ENCODE measurements around the gene CNPY4. TPM values are rescaled to one million over a fixed set of nuclear protein-coding genes. Genes with fewer than 3 reads are reported as not detected.

CNPY4 gene
- total RNA-seq, 1 experiment from 2014 or later: 13.0 TPM

- no peaks in the 10 kb centered on the region for H3K36me3 ChIP-seq (ENCODE audit: insufficient read depth, low read length)
- H3K79me2 ChIP-seq (ENCODE audit: low read length): no peaks in the 10 kb centered on the region
- no peak overlapping the region for H2AFZ ChIP-seq (ENCODE audit: low read length)
- no peaks in the 10 kb centered on the region for H3K9me2 ChIP-seq (replicated peaks; ENCODE audit: insufficient read depth, low read length)
- no peak overlapping the region for H3K4me2 ChIP-seq (ENCODE audit: low read depth, low read length, poor library complexity, severe bottlenecking)
- H3K4me3 ChIP-seq (ENCODE audit: low read length): no peak overlapping the region
- H3K9me3 ChIP-seq (ENCODE audit: low read length): no peaks in the 10 kb centered on the region
- H4K20me1 ChIP-seq (ENCODE audit: insufficient read depth, low read depth, low read length): peaks cover 3% of the 10 kb centered on the region; the same call in 1 of the 2 replicates
- DNase-seq: no peak
- H3K9ac ChIP-seq (ENCODE audit: low read length): no peak overlapping the region
- no peaks in the 10 kb centered on the region for H3K27me3 ChIP-seq (ENCODE audit: low read length)
- peaks cover 8% of the 10 kb centered on the region for H3K4me1 ChIP-seq (ENCODE audit: low read length)
- no peak overlapping the region for H3K27ac ChIP-seq (ENCODE audit: low read length)
Observed at GRCh38 chr7:100174582-100174981, 55.1 kb downstream of the CNPY4 start.

Small RNAs within 50 kb of the gene (small RNA-seq; reads per million reads assigned to genes)
- gene MIR106B: 120 reads per million, percentile 99 among the genes with 10 or more reads in this experiment
- 935 reads per million, percentile 100 among the genes with 10 or more reads in this experiment for gene MIR25
- 529 reads per million, percentile 100 among the genes with 10 or more reads in this experiment for gene MIR93

Other genes starting within 250 kb of the CNPY4 start
- not detected in 2 replicates for gene OR2AE1, start 242.6 kb upstream of the CNPY4 start, total RNA-seq (2014; rRNA removed; shearing (Covaris generic); ENCODE audit: low replicate concordance)
- gene TRIM4, start 200.1 kb upstream of the CNPY4 start, total RNA-seq (2014; rRNA removed; shearing (Covaris generic); ENCODE audit: low replicate concordance): 20.9 and 25.2 TPM in 2 replicates
- 0.47 TPM in 1 of 2 replicates, not detected in the other for gene GJC3, start 190.0 kb upstream of the CNPY4 start, total RNA-seq (2014; rRNA removed; shearing (Covaris generic); ENCODE audit: low replicate concordance)
- 1.0 and 2.0 TPM in 2 replicates for gene AZGP1, start 143.6 kb upstream of the CNPY4 start, total RNA-seq (2014; rRNA removed; shearing (Covaris generic); ENCODE audit: low replicate concordance)
- 21.3 and 22.1 TPM in 2 replicates for gene ZKSCAN1, start 104.0 kb upstream of the CNPY4 start, total RNA-seq (2014; rRNA removed; shearing (Covaris generic); ENCODE audit: low replicate concordance)
- gene ZSCAN21, start 69.9 kb upstream of the CNPY4 start, total RNA-seq (2014; rRNA removed; shearing (Covaris generic); ENCODE audit: low replicate concordance): 6.1 and 16.6 TPM in 2 replicates
- gene ZNF3, start 37.9 kb upstream of the CNPY4 start, total RNA-seq (2014; rRNA removed; shearing (Covaris generic); ENCODE audit: low replicate concordance): 17.6 and 20.8 TPM in 2 replicates
- gene COPS6, start 30.7 kb upstream of the CNPY4 start, total RNA-seq (2014; rRNA removed; shearing (Covaris generic); ENCODE audit: low replicate concordance): 52.7 and 61.1 TPM in 2 replicates
- gene MCM7, start 18.2 kb upstream of the CNPY4 start, total RNA-seq (2014; rRNA removed; shearing (Covaris generic); ENCODE audit: low replicate concordance): 109 and 175 TPM in 2 replicates
- gene AP4M1, start 18.0 kb upstream of the CNPY4 start, total RNA-seq (2014; rRNA removed; shearing (Covaris generic); ENCODE audit: low replicate concordance): 3.6 and 14.5 TPM in 2 replicates
- gene TAF6, start 276 bp upstream of the CNPY4 start, total RNA-seq (2014; rRNA removed; shearing (Covaris generic); ENCODE audit: low replicate concordance): 30.6 and 34.3 TPM in 2 replicates
- 1.4 TPM in 1 of 2 replicates, not detected in the other for gene MBLAC1, start 7.3 kb downstream of the CNPY4 start, total RNA-seq (2014; rRNA removed; shearing (Covaris generic); ENCODE audit: low replicate concordance)
- gene LAMTOR4, start 29.3 kb downstream of the CNPY4 start, total RNA-seq (2014; rRNA removed; shearing (Covaris generic); ENCODE audit: low replicate concordance): 171 and 292 TPM in 2 replicates
- gene TRAPPC14, start 39.1 kb downstream of the CNPY4 start, total RNA-seq (2014; rRNA removed; shearing (Covaris generic); ENCODE audit: low replicate concordance): 15.8 and 23.3 TPM in 2 replicates
- 0.11 TPM in 1 of 2 replicates, not detected in the other for gene GAL3ST4, start 49.0 kb downstream of the CNPY4 start, total RNA-seq (2014; rRNA removed; shearing (Covaris generic); ENCODE audit: low replicate concordance)
- gene GPC2, start 57.7 kb downstream of the CNPY4 start, total RNA-seq (2014; rRNA removed; shearing (Covaris generic); ENCODE audit: low replicate concordance): 1.9 and 5.3 TPM in 2 replicates
- gene STAG3, start 58.3 kb downstream of the CNPY4 start, total RNA-seq (2014; rRNA removed; shearing (Covaris generic); ENCODE audit: low replicate concordance): 8.1 and 22.1 TPM in 2 replicates
- 1.6 and 2.7 TPM in 2 replicates for gene PVRIG, start 100.3 kb downstream of the CNPY4 start, total RNA-seq (2014; rRNA removed; shearing (Covaris generic); ENCODE audit: low replicate concordance)
- gene SPDYE3, start 188.1 kb downstream of the CNPY4 start, total RNA-seq (2014; rRNA removed; shearing (Covaris generic); ENCODE audit: low replicate concordance): not detected in 2 replicates
- gene PILRB, start 238.5 kb downstream of the CNPY4 start, total RNA-seq (2014; rRNA removed; shearing (Covaris generic); ENCODE audit: low replicate concordance): 58.9 and 98.2 TPM in 2 replicates

Measured in Karpas-422 (cell line).